Loucy (cell line): ENCODE results near the gene ANKRD63.

Source experiments
- EZH2phosphoT487 ChIP-seq: fragments of 200-600 bp; IDR thresholded peaks from 2 replicates; pipeline ENCODE4 v1.6.1; 2018; ENCODE audit warnings: antibody characterized with exemption, mild to moderate bottlenecking, moderate library complexity, borderline replicate concordance
- TF ChIP-seq, protein P1 (sequence below): fragments of 200-600 bp; sonication (generic); conservative IDR thresholded peaks from 2 replicates; pipeline ENCODE4 v1.5.1; 2014; ENCODE audit warnings: mild to moderate bottlenecking, antibody characterized with exemption, low read length

DNA sequence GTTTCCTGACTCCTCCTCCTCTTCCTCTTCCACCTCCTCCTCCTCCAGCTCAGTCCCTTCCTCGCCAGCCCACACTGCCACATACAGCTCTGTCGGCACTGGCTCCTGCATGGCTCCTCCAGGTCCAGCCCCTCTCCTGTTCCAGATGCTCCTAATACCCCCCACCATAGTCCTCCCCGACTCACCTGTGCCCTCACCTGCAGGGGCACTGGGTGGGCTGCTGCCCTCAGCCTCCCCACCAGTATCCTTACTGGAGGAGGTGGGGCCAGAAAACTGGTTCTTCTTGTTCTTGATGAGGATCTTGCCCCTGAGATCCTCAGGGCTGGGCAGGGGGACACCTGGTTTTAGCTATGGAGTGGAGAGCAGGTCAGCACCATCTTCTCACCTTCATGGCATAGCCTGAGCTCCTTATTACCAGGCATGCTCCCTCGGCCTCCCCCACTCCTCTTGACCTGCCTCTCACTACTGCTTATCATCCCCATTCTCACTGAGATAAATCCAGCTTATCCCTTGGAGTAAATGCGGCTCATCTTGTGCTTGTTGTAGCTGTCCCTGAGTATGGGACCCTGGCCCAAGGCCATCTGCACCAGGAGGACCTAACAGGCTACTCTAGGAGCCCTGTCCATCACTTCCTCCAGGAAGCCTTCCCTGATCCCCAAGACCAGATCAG is 13.8 kb upstream of the ANKRD63 start:
- TF ChIP-seq, protein P1, sequence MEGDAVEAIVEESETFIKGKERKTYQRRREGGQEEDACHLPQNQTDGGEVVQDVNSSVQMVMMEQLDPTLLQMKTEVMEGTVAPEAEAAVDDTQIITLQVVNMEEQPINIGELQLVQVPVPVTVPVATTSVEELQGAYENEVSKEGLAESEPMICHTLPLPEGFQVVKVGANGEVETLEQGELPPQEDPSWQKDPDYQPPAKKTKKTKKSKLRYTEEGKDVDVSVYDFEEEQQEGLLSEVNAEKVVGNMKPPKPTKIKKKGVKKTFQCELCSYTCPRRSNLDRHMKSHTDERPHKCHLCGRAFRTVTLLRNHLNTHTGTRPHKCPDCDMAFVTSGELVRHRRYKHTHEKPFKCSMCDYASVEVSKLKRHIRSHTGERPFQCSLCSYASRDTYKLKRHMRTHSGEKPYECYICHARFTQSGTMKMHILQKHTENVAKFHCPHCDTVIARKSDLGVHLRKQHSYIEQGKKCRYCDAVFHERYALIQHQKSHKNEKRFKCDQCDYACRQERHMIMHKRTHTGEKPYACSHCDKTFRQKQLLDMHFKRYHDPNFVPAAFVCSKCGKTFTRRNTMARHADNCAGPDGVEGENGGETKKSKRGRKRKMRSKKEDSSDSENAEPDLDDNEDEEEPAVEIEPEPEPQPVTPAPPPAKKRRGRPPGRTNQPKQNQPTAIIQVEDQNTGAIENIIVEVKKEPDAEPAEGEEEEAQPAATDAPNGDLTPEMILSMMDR = no peak
- no peak for TF ChIP-seq EZH2phosphoT487
